Panc1 (cell line): Measurements from ENCODE around the gene EIF4G3.

ENCODE experiments used
- POLR2AphosphoS5 ChIP-seq: IDR thresholded peaks from 2 replicates; pipeline ENCODE4 v1.6.1; 2012; ENCODE audit warnings: mild to moderate bottlenecking, low read depth, low read length, moderate library complexity
- SIN3A ChIP-seq: IDR thresholded peaks from 2 replicates; pipeline ENCODE4 v1.6.1; 2012; ENCODE audit warnings: low read depth, mild to moderate bottlenecking, low read length, moderate library complexity, borderline replicate concordance; ENCODE audit not compliant: insufficient read depth
- TCF7L2 ChIP-seq: IDR thresholded peaks from 2 replicates; pipeline ENCODE4 v1.6.1; 2011; ENCODE audit warnings: mild to moderate bottlenecking, low read depth, low read length, inconsistent platforms
- TF ChIP-seq, protein P1 (sequence below): fragments of 450-650 bp; IDR thresholded peaks from 2 replicates; pipeline ENCODE4 v1.5.1; 2017; ENCODE audit warnings: mild to moderate bottlenecking
- TF ChIP-seq, protein P2 (sequence below), 2 experiments: IDR thresholded peaks; 2 replicates each; pipeline ENCODE4 v1.6.1; 2011 to 2012; ENCODE audit warnings: low read depth in 2 of 2, control low read depth in 1 of 2, low read length in 1 of 2, mild to moderate bottlenecking in 1 of 2, moderate library complexity in 1 of 2; ENCODE audit not compliant: insufficient read depth in 1 of 2

DNA sequence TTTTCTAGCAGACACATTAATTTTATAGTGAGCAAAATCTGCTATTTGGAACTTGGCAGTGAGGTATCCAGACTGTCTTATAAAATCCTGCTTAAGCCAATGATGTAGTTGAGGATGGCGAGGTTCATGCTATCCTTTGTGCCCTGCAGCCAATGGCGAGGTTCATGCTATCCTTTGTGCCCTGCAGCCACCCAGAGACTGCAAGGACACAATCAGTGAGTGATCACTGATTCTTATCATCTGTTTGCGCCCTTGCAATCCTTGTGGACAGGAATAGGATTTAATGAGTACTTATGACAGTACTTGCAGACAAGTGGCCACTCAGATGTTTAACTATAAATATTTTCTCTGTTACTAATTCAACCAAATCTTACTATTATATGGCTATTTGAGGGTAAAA is 112.6 kb downstream of the EIF4G3 start:
- no peak for TF ChIP-seq POLR2AphosphoS5
- no peak for TF ChIP-seq SIN3A
- TF ChIP-seq, protein P1, sequence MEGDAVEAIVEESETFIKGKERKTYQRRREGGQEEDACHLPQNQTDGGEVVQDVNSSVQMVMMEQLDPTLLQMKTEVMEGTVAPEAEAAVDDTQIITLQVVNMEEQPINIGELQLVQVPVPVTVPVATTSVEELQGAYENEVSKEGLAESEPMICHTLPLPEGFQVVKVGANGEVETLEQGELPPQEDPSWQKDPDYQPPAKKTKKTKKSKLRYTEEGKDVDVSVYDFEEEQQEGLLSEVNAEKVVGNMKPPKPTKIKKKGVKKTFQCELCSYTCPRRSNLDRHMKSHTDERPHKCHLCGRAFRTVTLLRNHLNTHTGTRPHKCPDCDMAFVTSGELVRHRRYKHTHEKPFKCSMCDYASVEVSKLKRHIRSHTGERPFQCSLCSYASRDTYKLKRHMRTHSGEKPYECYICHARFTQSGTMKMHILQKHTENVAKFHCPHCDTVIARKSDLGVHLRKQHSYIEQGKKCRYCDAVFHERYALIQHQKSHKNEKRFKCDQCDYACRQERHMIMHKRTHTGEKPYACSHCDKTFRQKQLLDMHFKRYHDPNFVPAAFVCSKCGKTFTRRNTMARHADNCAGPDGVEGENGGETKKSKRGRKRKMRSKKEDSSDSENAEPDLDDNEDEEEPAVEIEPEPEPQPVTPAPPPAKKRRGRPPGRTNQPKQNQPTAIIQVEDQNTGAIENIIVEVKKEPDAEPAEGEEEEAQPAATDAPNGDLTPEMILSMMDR: no peak
- TF ChIP-seq, protein P2, sequence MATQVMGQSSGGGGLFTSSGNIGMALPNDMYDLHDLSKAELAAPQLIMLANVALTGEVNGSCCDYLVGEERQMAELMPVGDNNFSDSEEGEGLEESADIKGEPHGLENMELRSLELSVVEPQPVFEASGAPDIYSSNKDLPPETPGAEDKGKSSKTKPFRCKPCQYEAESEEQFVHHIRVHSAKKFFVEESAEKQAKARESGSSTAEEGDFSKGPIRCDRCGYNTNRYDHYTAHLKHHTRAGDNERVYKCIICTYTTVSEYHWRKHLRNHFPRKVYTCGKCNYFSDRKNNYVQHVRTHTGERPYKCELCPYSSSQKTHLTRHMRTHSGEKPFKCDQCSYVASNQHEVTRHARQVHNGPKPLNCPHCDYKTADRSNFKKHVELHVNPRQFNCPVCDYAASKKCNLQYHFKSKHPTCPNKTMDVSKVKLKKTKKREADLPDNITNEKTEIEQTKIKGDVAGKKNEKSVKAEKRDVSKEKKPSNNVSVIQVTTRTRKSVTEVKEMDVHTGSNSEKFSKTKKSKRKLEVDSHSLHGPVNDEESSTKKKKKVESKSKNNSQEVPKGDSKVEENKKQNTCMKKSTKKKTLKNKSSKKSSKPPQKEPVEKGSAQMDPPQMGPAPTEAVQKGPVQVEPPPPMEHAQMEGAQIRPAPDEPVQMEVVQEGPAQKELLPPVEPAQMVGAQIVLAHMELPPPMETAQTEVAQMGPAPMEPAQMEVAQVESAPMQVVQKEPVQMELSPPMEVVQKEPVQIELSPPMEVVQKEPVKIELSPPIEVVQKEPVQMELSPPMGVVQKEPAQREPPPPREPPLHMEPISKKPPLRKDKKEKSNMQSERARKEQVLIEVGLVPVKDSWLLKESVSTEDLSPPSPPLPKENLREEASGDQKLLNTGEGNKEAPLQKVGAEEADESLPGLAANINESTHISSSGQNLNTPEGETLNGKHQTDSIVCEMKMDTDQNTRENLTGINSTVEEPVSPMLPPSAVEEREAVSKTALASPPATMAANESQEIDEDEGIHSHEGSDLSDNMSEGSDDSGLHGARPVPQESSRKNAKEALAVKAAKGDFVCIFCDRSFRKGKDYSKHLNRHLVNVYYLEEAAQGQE (IDR thresholded peaks at IDR 0.05; ENCODE audit: insufficient read depth in 1 of 2, low read depth in 2 of 2, low read length in 1 of 2): no peak
- no peak for TF ChIP-seq TCF7L2
